D341Med (cell line): ENCODE measurements around the gene SCRN2.

Experiments
- DNase-seq: peaks from one replicate; pipeline ENCODE4 v3.0.0; 2012; ENCODE audit warnings: low spot score

SCRN2 gene

GRCh38 chr17:47840742-47841487, at the start of gene SCRN2:
Gene SCRN2, minus strand, starts transcription at chr17:47841273. Its CDS starts 430 bp downstream, at chr17:47840843.
- peak; percentile 96 for DNase-seq

- DNase-seq = peak; percentile 88
Measured at GRCh38 chr17:47889734-47890529, 48.9 kb upstream of the SCRN2 start.

- no peak for DNase-seq
Measured at GRCh38 chr17:47888293-47888692, 47.2 kb upstream of the SCRN2 start.

GRCh38 chr17:47884905-47885730, 44.0 kb upstream of the SCRN2 start:
- peak; percentile 41 for DNase-seq

GRCh38 chr17:47884427-47884740, 43.3 kb upstream of the SCRN2 start:
- DNase-seq = peak; percentile 34

- DNase-seq = peak; percentile 22
Measured at GRCh38 chr17:47883589-47884426, 42.7 kb upstream of the SCRN2 start.

- peak; percentile 26 for DNase-seq
Measured at GRCh38 chr17:47882695-47883588, 41.9 kb upstream of the SCRN2 start.

GRCh38 chr17:47882247-47882646, 41.2 kb upstream of the SCRN2 start:
- DNase-seq = no peak

GRCh38 chr17:47879776-47880454, 38.8 kb upstream of the SCRN2 start:
- no peak for DNase-seq

- no peak for DNase-seq
Measured at GRCh38 chr17:47879028-47879585, 38.0 kb upstream of the SCRN2 start.

- no peak for DNase-seq
Measured at GRCh38 chr17:47878203-47879027, 37.3 kb upstream of the SCRN2 start.

- no peak for DNase-seq
Measured at GRCh38 chr17:47877368-47878034, 36.4 kb upstream of the SCRN2 start.

GRCh38 chr17:47875011-47875985, 34.2 kb upstream of the SCRN2 start:
- DNase-seq = no peak

- DNase-seq = no peak
Measured at GRCh38 chr17:47873200-47874090, 32.4 kb upstream of the SCRN2 start.

GRCh38 chr17:47872651-47873161, 31.6 kb upstream of the SCRN2 start:
- DNase-seq = no peak
